Ammon's horn (tissue), 1 donor: Measurements from ENCODE around the gene DR1.
"Not testable (repeated sequence)": the region's sequence is repeated elsewhere in the genome, so short reads cannot be mapped to it uniquely, and the experiment has no call there.

Source experiments
- DNase-seq: peaks from one replicate; pipeline ENCODE4 v3.0.0-alpha.2; 2016; ENCODE audit warnings: low spot score

The DR1 gene

DNA sequence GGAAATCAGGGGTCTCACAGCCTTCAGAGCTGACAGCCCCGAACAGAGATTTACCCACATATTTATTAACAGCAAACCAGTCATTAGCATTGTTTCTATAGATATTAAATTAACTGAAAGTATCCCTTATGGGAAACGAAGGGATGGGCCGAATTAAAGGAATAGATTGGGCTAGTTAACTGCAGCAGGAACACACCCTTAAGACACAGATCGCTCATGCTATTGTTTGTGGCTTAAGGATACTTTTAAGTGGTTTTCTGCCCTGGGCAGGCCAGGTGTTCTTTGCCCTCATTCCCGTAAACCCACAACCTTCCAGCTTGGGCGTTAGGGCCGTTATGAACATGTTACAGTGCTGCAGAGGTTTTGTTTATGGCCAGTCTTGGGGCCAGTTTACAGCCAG is 40.6 kb downstream of the DR1 start:
- DNase-seq = not testable (repeated sequence)

DNA sequence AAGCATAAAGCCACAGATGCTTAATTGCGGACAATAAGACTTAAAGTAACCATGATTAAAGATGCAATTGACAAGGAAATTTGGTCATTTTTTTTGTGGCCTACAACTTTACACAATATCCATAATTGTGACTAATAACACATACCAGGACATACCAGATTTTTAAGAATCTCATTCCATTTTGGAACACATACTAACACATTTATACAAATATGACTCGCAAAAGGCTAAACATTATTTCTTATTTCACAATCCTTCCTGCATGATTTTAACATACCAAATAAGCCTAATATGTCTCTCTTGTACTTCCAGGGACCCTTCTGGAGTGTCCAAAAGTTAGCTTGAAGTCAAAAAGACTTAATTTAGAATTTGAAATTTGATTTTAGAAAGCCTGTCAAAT is 48.8 kb downstream of the DR1 start:
- DNase-seq = no peak

DNA sequence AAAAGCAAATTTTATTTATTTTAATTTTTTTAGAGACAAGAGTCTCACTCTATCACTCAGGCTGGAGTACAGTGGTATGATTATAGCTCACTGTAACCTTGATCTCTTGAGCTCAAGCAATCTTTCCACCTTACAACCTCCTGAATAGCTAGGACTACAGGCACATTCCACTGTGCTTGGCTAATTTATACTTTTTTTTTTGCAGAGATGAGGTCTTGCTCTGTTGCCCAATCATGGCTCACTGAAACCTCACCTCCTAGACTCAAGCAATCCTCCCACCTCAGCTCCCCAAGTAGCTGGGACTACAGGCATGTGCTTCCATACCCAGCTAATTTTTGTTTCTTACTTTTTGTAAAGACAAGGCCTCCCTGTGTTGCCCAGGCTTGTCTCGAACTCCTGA is 49.5 kb downstream of the DR1 start:
- no peak for DNase-seq

DNA sequence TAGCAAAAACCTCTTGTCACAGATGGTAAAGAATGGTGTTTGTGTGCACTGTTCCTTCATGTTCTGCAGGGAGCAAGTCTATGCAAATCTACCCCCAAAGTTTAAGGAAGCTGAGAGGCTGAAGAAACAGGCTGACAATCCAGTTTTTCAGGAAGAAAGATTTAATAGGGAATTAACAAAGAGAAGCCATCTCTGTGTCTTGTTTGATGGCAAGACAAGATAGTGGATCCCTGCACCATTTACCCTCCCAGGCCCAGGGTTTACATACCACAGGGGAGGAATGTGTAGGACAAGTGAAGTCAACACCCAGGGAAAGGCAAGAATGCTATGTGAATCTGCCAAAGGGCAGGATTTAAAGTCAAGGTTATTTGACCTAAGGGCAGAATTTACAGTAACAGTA is 54.1 kb downstream of the DR1 start:
- DNase-seq = no peak

DNA sequence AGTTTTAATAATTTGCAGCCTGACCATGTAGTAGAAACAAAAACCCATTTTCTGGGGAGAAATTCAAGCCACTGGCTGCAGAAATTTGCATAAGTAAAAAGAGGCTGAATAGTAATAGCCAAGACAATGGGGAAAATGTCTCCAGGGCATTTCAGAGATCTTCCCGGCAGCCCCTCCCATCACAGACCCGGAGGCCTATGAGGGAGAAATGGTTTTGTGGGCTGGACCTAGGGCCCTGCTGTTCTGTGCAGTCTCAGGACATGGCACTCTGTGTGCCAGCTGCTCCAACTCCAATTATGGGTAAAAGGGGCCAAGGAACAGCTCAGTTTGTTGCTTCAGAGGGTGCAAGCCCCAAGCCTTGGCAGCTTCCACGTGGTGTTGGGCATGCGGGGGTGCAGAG is 62.5 kb downstream of the DR1 start:
- no peak for DNase-seq

DNA sequence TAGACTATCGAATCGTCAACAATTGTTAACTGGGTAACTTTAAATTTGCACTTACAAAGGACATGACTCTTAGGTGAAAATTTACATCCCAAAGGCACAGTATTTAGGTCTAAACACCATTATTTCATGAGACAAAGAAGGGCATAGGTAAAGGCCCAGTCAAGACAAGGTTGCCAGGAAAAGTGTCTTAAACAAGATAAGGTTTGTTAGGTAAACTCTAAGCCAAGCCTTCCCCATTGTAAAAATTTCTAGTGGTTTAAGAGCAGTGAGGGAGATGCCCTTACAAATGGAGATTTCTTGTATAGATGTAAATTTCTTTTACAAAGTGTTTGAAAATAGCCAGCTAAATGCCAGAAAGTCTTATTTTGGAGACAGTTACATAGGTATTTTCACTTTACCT is 65.3 kb downstream of the DR1 start:
- DNase-seq = no peak

DNA sequence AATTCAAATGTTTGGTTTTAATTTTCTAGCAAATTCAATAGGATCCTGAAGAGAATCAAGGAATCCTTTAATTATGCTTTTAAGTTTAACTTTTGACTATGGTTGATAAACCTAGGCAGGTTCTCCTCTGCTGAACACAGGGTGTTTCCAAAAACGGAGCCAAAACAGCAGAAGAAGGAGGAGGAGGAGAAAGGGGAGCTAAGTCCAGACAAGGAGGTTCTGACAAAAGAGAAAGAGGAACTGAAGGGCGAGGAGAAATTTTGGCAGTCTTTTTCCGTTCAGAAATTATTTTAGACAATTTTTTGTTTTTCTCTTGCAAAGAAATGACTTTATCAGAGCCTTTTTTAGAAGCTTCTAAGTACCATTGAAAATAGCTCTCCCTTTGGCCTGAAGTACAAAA is 69.0 kb downstream of the DR1 start:
- DNase-seq = no peak

DNA sequence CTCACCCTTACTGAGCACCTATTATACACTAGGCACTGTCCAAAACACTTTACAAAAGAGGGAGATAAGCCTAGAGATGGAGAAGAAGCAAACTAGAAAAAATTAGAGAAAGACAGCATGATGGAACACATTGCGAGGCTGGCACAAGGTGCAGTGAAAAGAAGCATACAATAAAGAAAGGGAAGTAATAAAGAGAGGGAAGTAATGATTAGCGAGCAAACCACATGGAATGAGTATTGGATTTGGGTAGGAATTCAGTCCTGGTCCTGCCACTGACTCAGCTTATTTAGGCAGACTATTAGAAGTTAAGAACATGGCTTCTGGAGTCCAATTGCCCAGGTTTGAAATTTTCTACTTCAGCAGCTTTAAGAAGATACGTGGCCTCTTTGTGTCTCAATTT is 69.6 kb downstream of the DR1 start:
- no peak for DNase-seq

DNA sequence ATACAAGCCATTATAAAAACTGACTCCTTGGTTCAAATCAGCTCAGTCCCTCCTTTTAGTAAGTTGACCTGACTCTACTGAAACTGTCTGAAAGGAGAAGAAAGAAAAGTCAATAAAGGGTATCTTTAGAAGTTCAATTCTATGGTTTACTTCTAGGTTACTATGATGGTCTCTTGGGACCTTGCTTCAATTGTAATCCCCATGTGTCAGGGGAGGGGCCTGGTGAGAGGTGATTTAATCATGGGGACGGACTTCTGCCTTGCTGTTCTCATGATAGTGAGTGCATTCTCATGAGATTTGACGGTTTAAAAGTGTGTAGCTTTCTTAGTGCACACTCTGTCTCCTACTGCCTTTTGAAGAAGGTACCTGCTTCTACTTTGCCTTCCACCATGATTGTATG is 70.5 kb downstream of the DR1 start:
- no peak for DNase-seq
